Measurements from ENCODE around the gene PANK4. TPM values are rescaled to one million over a fixed set of nuclear protein-coding genes. Genes with fewer than 3 reads are reported as not detected.

The PANK4 gene
- total RNA-seq (10 to 100 TPM; 13.6 to 26.8 TPM), polyA plus RNA-seq (10 to 100 TPM in 1 of 2 donors, 1 to 10 TPM in 1; 6.2 to 11.6 TPM)

DNA sequence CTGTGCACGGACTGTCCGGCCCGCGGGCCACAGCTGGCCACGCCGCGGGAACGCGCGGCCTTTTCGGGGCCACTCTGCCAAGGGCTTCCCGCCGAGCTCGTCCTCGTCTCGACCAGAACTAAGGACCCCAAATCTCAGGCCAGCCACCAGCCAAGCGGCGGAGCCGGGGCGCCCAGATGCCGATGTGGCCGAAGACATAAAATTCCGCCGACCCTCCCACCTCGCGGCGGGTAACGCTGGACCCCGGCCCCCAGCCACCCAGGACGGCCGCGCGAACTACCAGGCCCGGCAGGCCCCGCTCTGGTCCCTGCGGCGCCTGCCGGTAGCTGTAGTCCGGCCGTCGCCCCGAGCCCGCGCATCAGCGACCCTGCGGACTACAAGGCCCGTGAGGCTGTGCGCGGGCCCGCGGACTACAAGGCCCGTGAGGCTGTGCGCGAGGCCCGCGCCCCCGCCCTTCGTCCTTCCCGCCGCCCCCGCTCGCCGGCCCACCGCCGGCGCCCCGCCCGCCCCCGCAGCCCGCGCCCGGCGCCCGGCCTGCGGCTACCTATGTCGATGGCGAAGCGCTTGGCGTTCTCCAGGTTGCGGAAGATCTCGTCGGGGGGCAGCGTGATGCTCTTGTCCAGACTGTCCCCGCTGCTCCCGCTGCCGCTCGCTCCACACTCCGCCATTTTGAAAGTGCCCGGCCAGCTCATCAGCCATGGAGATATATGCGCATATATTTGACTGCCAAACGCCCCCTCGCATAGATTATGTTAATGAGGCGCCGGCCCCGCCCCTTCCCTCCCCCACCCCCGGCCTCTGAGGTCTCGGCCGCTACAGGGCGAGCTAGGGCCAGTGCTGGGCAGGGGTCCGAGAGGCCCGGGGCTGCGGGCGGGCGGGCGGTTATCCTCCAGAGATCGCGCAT, at the start of gene PANK4:
Gene PANK4, minus strand, starts transcription at position 677 of the 904 bp plus-strand sequence. Its CDS starts 9 bp downstream, at position 668.
- Histone ChIP-seq H3K4me1 (ENCODE audit: control insufficient read depth in 4 of 4, insufficient read depth in 4 of 4, low read length in 3 of 4) (peaks cover 56 to 81% (median 69%) of the 10 kb centered on the region in 4 donors), H3K27ac (ENCODE audit: low read depth in 1 of 2, low read length in 2 of 2) (peak within 1 kb of the TSS; percentile 87 to 95), H3K36me3 (ENCODE audit: control insufficient read depth in 4 of 4, insufficient read depth in 3 of 4, low read depth in 1 of 4, low read length in 3 of 4) (peaks cover 0 to 5% (median 2%) of the 10 kb centered on the region in 4 donors), H3K9ac (ENCODE audit: low read depth in 1 of 2, low read length in 2 of 2) (peak within 1 kb of the TSS; percentile 65 to 94), H3K4me3 (ENCODE audit: low read depth in 1 of 3, low read length in 3 of 3) (peak within 1 kb of the TSS; percentile 82 to 92 (median 87)), H3K27me3 (ENCODE audit: control insufficient read depth in 4 of 4, insufficient read depth in 4 of 4, low read length in 3 of 4) (no peaks in the 10 kb centered on the region), H3K9me3 (ENCODE audit: control insufficient read depth in 4 of 4, low read length in 3 of 4) (no peaks in the 10 kb centered on the region)
- TF ChIP-seq EGR1 (IDR thresholded peaks at IDR 0.05; ENCODE audit: low read depth in 2 of 2) (peak; percentile 56 to 71), FOXA2 (IDR thresholded peaks at IDR 0.05) (no peak), HNF4G (IDR thresholded peaks at IDR 0.05) (no peak), YY1 (IDR thresholded peaks at IDR 0.05) (peak; percentile 97), HNF4A (conservative IDR thresholded peaks at IDR 0.05) (no peak), GABPA (IDR thresholded peaks at IDR 0.05 in 1 of 2, conservative IDR thresholded peaks at IDR 0.05 in 1 of 2) (no peak)
- TF ChIP-seq, protein P1, sequence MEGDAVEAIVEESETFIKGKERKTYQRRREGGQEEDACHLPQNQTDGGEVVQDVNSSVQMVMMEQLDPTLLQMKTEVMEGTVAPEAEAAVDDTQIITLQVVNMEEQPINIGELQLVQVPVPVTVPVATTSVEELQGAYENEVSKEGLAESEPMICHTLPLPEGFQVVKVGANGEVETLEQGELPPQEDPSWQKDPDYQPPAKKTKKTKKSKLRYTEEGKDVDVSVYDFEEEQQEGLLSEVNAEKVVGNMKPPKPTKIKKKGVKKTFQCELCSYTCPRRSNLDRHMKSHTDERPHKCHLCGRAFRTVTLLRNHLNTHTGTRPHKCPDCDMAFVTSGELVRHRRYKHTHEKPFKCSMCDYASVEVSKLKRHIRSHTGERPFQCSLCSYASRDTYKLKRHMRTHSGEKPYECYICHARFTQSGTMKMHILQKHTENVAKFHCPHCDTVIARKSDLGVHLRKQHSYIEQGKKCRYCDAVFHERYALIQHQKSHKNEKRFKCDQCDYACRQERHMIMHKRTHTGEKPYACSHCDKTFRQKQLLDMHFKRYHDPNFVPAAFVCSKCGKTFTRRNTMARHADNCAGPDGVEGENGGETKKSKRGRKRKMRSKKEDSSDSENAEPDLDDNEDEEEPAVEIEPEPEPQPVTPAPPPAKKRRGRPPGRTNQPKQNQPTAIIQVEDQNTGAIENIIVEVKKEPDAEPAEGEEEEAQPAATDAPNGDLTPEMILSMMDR (IDR thresholded peaks at IDR 0.05; ENCODE audit: low read depth, low read length, missing input control), result peak; percentile 11
- TF ChIP-seq, protein P2, sequence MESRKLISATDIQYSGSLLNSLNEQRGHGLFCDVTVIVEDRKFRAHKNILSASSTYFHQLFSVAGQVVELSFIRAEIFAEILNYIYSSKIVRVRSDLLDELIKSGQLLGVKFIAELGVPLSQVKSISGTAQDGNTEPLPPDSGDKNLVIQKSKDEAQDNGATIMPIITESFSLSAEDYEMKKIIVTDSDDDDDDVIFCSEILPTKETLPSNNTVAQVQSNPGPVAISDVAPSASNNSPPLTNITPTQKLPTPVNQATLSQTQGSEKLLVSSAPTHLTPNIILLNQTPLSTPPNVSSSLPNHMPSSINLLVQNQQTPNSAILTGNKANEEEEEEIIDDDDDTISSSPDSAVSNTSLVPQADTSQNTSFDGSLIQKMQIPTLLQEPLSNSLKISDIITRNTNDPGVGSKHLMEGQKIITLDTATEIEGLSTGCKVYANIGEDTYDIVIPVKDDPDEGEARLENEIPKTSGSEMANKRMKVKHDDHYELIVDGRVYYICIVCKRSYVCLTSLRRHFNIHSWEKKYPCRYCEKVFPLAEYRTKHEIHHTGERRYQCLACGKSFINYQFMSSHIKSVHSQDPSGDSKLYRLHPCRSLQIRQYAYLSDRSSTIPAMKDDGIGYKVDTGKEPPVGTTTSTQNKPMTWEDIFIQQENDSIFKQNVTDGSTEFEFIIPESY (IDR thresholded peaks at IDR 0.05), result no peak
- DNase-seq (ENCODE audit: low spot score), result peak; percentile 88
- under 1% methylated on average over 107 of the region's 107 CpGs for WGBS

DNA sequence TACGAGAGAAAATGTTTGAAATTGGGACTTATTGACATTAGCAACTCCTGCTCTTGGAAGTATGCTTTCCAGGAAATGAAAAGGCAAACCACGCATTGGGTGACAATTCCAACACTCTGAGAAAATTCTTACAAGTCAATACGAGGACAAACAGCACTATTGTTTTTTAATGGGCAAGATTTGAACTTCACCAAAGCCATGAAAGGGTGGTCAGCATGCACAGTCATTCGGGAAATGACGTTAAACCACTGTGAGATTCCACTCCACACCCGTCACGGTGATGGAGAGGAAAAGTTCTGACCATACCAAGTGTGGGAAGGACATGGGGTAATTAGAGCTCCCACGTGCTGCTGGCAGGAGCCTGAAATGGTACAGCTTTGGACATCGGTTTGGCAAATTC, 48.0 kb upstream of the PANK4 start:
- Histone ChIP-seq H3K4me1 (ENCODE audit: control insufficient read depth in 4 of 4, insufficient read depth in 4 of 4, low read length in 3 of 4) (peaks cover 3 to 31% (median 19%) of the 10 kb centered on the region in 4 donors), H3K4me3 (ENCODE audit: low read depth in 1 of 3, low read length in 3 of 3) (no peak overlapping the region), H3K36me3 (ENCODE audit: control insufficient read depth in 4 of 4, insufficient read depth in 3 of 4, low read depth in 1 of 4, low read length in 3 of 4) (no peaks in the 10 kb centered on the region), H3K9ac (ENCODE audit: low read depth in 1 of 2, low read length in 2 of 2) (no peak overlapping the region), H3K27me3 (ENCODE audit: control insufficient read depth in 4 of 4, insufficient read depth in 4 of 4, low read length in 3 of 4) (no peaks in the 10 kb centered on the region), H3K27ac (ENCODE audit: low read depth in 1 of 2, low read length in 2 of 2) (no peak overlapping the region), H3K9me3 (ENCODE audit: control insufficient read depth in 4 of 4, low read length in 3 of 4) (peaks cover 0 to 5% (median 1%) of the 10 kb centered on the region in 4 donors)
- 88% methylated on average over 9 of the region's 9 CpGs for WGBS
- DNase-seq (ENCODE audit: low spot score), result no peak
- TF ChIP-seq SP1 (IDR thresholded peaks at IDR 0.05) (no peak), TAF1 (conservative IDR thresholded peaks at IDR 0.05) (no peak), NR2F2 (IDR thresholded peaks at IDR 0.05) (no peak), EGR1 (IDR thresholded peaks at IDR 0.05; ENCODE audit: low read depth in 2 of 2) (no peak), RXRA (IDR thresholded peaks at IDR 0.05) (no peak), FOXA1 (IDR thresholded peaks at IDR 0.05) (no peak), GABPA (IDR thresholded peaks at IDR 0.05 in 1 of 2, conservative IDR thresholded peaks at IDR 0.05 in 1 of 2) (no peak), HNF4A (conservative IDR thresholded peaks at IDR 0.05) (no peak), FOXA2 (IDR thresholded peaks at IDR 0.05) (no peak)
- TF ChIP-seq, protein P3, sequence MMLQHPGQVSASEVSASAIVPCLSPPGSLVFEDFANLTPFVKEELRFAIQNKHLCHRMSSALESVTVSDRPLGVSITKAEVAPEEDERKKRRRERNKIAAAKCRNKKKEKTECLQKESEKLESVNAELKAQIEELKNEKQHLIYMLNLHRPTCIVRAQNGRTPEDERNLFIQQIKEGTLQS (IDR thresholded peaks at IDR 0.05), result no peak
- TF ChIP-seq, protein P4, sequence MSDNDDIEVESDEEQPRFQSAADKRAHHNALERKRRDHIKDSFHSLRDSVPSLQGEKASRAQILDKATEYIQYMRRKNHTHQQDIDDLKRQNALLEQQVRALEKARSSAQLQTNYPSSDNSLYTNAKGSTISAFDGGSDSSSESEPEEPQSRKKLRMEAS (IDR thresholded peaks at IDR 0.05), result no peak
- TF ChIP-seq, protein P1 (IDR thresholded peaks at IDR 0.05; ENCODE audit: low read depth, low read length, missing input control), result no peak
- TF ChIP-seq, protein P2 (IDR thresholded peaks at IDR 0.05), result no peak

Measured in liver (tissue), 9 donors.